K562 (cell line): ENCODE results near the gene ZNF546. TPM values are rescaled to one million over a fixed set of nuclear protein-coding genes. Genes with fewer than 3 reads are reported as not detected.

Experiments
- C11orf30 ChIP-seq: fragments of 450-650 bp; IDR thresholded peaks from 2 replicates; pipeline ENCODE4 v1.6.1; 2016; ENCODE audit warnings: low read depth, mild to moderate bottlenecking
- CXXC5 ChIP-seq: fragments of 250-450 bp; sonication (Bioruptor Pico); IDR thresholded peaks from 2 replicates; pipeline ENCODE4 v1.8.0; 2022; ENCODE audit warnings: inconsistent platforms, mild to moderate bottlenecking, moderate library complexity
- EGR1 ChIP-seq: fragments of 450-650 bp; conservative IDR thresholded peaks from 2 replicates; pipeline ENCODE4 v1.6.1; 2017; ENCODE audit warnings: mild to moderate bottlenecking
- ESRRA ChIP-seq: fragments of 450-650 bp; IDR thresholded peaks from 2 replicates; pipeline ENCODE4 v1.6.1; 2014; ENCODE audit warnings: low read depth, mild to moderate bottlenecking, moderate library complexity, borderline replicate concordance
- GABPA ChIP-seq: fragments of 200-800 bp; sonication (Bioruptor generic); conservative IDR thresholded peaks from 2 replicates; pipeline ENCODE4 v1.6.1; 2016; ENCODE audit warnings: low read depth, missing genetic modification characterization, missing compliant biosample characterization
- GABPB1 ChIP-seq: sonication (generic); formaldehyde crosslinking; IDR thresholded peaks from 2 replicates; pipeline ENCODE4 v1.8.0; 2022; ENCODE audit warnings: mild to moderate bottlenecking, missing genetic modification reagents
- HSF4 ChIP-seq: fragments of 250-450 bp; sonication (Bioruptor Pico); IDR thresholded peaks from 2 replicates; pipeline ENCODE4 v2.1.2; 2022; ENCODE audit warnings: mild to moderate bottlenecking, moderate library complexity, borderline replicate concordance
- ID3 ChIP-seq, 2 experiments: fragments of 250-450 bp in 1 of 2; fragments of 450-650 bp in 1 of 2; sonication (Bioruptor Pico) in 1 of 2; IDR thresholded peaks; 2 replicates each; pipeline versions ENCODE4 v1.6.1 to v1.8.0; 2016 to 2021; ENCODE audit warnings: mild to moderate bottlenecking in 2 of 2, moderate library complexity in 2 of 2, missing compliant biosample characterization in 1 of 2, missing genetic modification characterization in 1 of 2
- IFI16 ChIP-seq: fragments of 250-450 bp; sonication (Bioruptor Pico); IDR thresholded peaks from 2 replicates; pipeline ENCODE4 v2.1.2; 2022; ENCODE audit warnings: mild to moderate bottlenecking, inconsistent platforms
- LARP7 ChIP-seq: fragments of 450-650 bp; IDR thresholded peaks from 2 replicates; pipeline ENCODE4 v1.6.1; 2016
- LCOR ChIP-seq: sonication (generic); formaldehyde crosslinking; IDR thresholded peaks from 2 replicates; pipeline ENCODE4 v1.8.0; 2022; ENCODE audit warnings: mild to moderate bottlenecking, missing genetic modification reagents
- MED1 ChIP-seq: sonication (generic); formaldehyde crosslinking; IDR thresholded peaks from 2 replicates; pipeline ENCODE4 v1.8.1; 2023; ENCODE audit warnings: missing genetic modification reagents, borderline replicate concordance
- PHTF2 ChIP-seq: fragments of 250-450 bp; sonication (Bioruptor Pico); IDR thresholded peaks from 2 replicates; pipeline ENCODE4 v1.5.0; 2021; ENCODE audit warnings: mild to moderate bottlenecking
- POU5F1 ChIP-seq: fragments of 150-350 bp; IDR thresholded peaks from 2 replicates; pipeline ENCODE4 v1.6.1; 2014; ENCODE audit warnings: borderline replicate concordance, low read length, low read depth, mild to moderate bottlenecking; ENCODE audit not compliant: partially characterized antibody
- PREB ChIP-seq: sonication (generic); formaldehyde crosslinking; IDR thresholded peaks from 2 replicates; pipeline ENCODE4 v1.8.1; 2023; ENCODE audit warnings: mild to moderate bottlenecking, missing genetic modification reagents
- PRPF4 ChIP-seq: fragments of 200-400 bp; formaldehyde crosslinking; IDR thresholded peaks from one replicate; pipeline ENCODE4 v1.6.1; 2017; ENCODE audit warnings: low read length, low read depth, mild to moderate bottlenecking; ENCODE audit not compliant: insufficient read depth, poor library complexity, severe bottlenecking
- SMARCA4 ChIP-seq: fragments of 450-650 bp; IDR thresholded peaks from 2 replicates; pipeline ENCODE4 v1.6.1; 2016
- THAP7 ChIP-seq: fragments of 250-450 bp; sonication (Bioruptor Pico); IDR thresholded peaks from 2 replicates; pipeline ENCODE4 v1.5.0; 2021
- ZFP36 ChIP-seq: fragments of 150-350 bp; IDR thresholded peaks from 2 replicates; pipeline ENCODE4 v1.6.1; 2018; ENCODE audit warnings: low read length, low read depth; ENCODE audit not compliant: partially characterized antibody
- ZNF146 ChIP-seq: IDR thresholded peaks from one replicate; pipeline ENCODE4 v1.6.1; 2018; ENCODE audit warnings: missing compliant biosample characterization; ENCODE audit not compliant: unreplicated experiment
- ZNF280B ChIP-seq: fragments of 250-450 bp; sonication (Bioruptor Pico); IDR thresholded peaks from 2 replicates; pipeline ENCODE4 v1.5.1; 2021; ENCODE audit warnings: mild to moderate bottlenecking
- polyA plus RNA-seq, 8 experiments: library from polyadenylated mRNA; depleted of rRNA in 4 of 8; stranded (reverse) in 5 of 8; unstranded in 3 of 8; fragments of >200 nt; fragmentation: Nextera tagmentation in 2 of 8; fragmentation: Illumina TruSeq in 1 of 8; extraction: Ambion mirVana in 2 of 8; extraction: Trizol in 1 of 8; gene quantifications; 2 replicates each; pipeline versions ENCODE4 v1.2.1 to v1.2.3, GENCODE V29; 2011 to 2014; ENCODE audit warnings: inconsistent platforms in 1 of 8, missing spikeins in 1 of 8
- total RNA-seq, 7 experiments: library from RNA; depleted of rRNA in 6 of 7; stranded (reverse); fragments of >200 nt in 6 of 7; fragmentation: Illumina TruSeq in 2 of 7; extraction: Trizol in 2 of 7; gene quantifications; 2 replicates each; pipeline versions ENCODE4 v1.2.1 to v1.2.3, GENCODE V29; 2011 to 2021; ENCODE audit warnings: low replicate concordance in 1 of 7

ZNF546 gene
- total and polyA plus RNA-seq, 9 of the 15 experiments (the other 6 are each of a cell fraction or from before 2014, with no cell fraction given): 0.73 to 5.1 (median 2.2) TPM

GRCh38 chr19:39970675-39971379 is 26.0 kb upstream of the ZNF546 start, which contains the start of gene PSMC4 (continued):
- TF ChIP-seq PREB (CRISPR knock-in tag) (no peak), LCOR (CRISPR knock-in tag) (peak; percentile 91), ZFP36 (no peak), EGR1 (peak; percentile 87), C11orf30 (peak; percentile 66), MED1 (CRISPR knock-in tag) (no peak), ID3 (CRISPR knock-in tag; IDR thresholded peaks at IDR 0.05) (no peak), ID3 (tag; IDR thresholded peaks at IDR 0.05) (no peak), ZNF146 (CRISPR knock-in tag) (no peak), PHTF2 (CRISPR knock-in tag) (no peak), POU5F1 (no peak), CXXC5 (CRISPR knock-in tag) (peak; percentile 83), THAP7 (CRISPR knock-in tag) (0 out of 2 replicates have a peak, but pooled peaks have one; percentile 28), GABPB1 (CRISPR knock-in tag) (peak; percentile 98), ESRRA (peak; percentile 79), GABPA (tag) (peak; percentile 98), LARP7 (no peak), PRPF4 (no peak), ZNF280B (CRISPR knock-in tag) (no peak), SMARCA4 (0 out of 2 replicates have a peak, but pooled peaks have one; percentile 41), IFI16 (CRISPR knock-in tag) (no peak), HSF4 (CRISPR knock-in tag) (no peak)
